Suprapubic skin (tissue), 4 donors: ENCODE data around the gene FNBP1. TPM values are rescaled to one million over a fixed set of nuclear protein-coding genes. Genes with fewer than 3 reads are reported as not detected.

Experiments
- DNase-seq, 2 donors: peaks; one replicate each; pipeline ENCODE4 v3.0.0-alpha.2; 2019; ENCODE audit warnings: low spot score in 2 of 2
- H3K27ac ChIP-seq: fragments of 200-600 bp; sonication (generic); one replicate; pipeline ENCODE4 v1.5.1; 2019
- H3K27me3 ChIP-seq: fragments of 200-600 bp; sonication (generic); one replicate; pipeline ENCODE4 v1.5.1; 2019
- H3K36me3 ChIP-seq: fragments of 200-600 bp; sonication (generic); one replicate; pipeline ENCODE4 v1.5.1; 2019
- H3K4me1 ChIP-seq: fragments of 200-600 bp; sonication (generic); one replicate; pipeline ENCODE4 v1.5.1; 2019
- H3K4me3 ChIP-seq: fragments of 200-600 bp; sonication (generic); one replicate; pipeline ENCODE4 v1.5.1; 2019; ENCODE audit warnings: mild to moderate bottlenecking
- H3K9me3 ChIP-seq: fragments of 200-600 bp; sonication (generic); one replicate; pipeline ENCODE4 v1.5.1; 2019
- CTCF ChIP-seq, 2 donors: fragments of 200-600 bp in 1 of 2; fragments of 450-650 bp in 1 of 2; sonication (generic) in 1 of 2; IDR thresholded peaks; one replicate each; pipeline ENCODE4 v1.5.1; 2016 to 2019; ENCODE audit warnings: antibody characterized with exemption in 2 of 2, mild to moderate bottlenecking in 1 of 2, moderate library complexity in 1 of 2
- EP300 ChIP-seq: sonication (generic); formaldehyde crosslinking; IDR thresholded peaks from one replicate; pipeline ENCODE4 v1.6.1; 2017; ENCODE audit warnings: antibody characterized with exemption
- POLR2A ChIP-seq, 2 donors: fragments of 450-650 bp; IDR thresholded peaks; one replicate each; pipeline ENCODE4 v1.6.1; 2017; ENCODE audit warnings: antibody characterized with exemption in 2 of 2, mild to moderate bottlenecking in 2 of 2, moderate library complexity in 2 of 2
- POLR2AphosphoS5 ChIP-seq, 3 donors: sonication (generic); formaldehyde crosslinking; IDR thresholded peaks; one replicate each; pipeline ENCODE4 v1.6.1; 2017; ENCODE audit warnings: antibody characterized with exemption in 3 of 3
- WGBS: methylation state at CpG from one replicate; pipeline ENCODE4 v1.1.5; 2018; 5-methylcytosine and 5-hydroxymethylcytosine counted together
- total RNA-seq, 4 donors: library from RNA; depleted of rRNA; stranded (reverse); fragments of >200 nt; gene quantifications; one replicate each; pipeline ENCODE4 v1.1.0, GENCODE V29; 2016

Gene FNBP1
- total RNA-seq, 4 donors from 2014 or later: 23.7 to 50.5 (median 43.3) TPM

DNA sequence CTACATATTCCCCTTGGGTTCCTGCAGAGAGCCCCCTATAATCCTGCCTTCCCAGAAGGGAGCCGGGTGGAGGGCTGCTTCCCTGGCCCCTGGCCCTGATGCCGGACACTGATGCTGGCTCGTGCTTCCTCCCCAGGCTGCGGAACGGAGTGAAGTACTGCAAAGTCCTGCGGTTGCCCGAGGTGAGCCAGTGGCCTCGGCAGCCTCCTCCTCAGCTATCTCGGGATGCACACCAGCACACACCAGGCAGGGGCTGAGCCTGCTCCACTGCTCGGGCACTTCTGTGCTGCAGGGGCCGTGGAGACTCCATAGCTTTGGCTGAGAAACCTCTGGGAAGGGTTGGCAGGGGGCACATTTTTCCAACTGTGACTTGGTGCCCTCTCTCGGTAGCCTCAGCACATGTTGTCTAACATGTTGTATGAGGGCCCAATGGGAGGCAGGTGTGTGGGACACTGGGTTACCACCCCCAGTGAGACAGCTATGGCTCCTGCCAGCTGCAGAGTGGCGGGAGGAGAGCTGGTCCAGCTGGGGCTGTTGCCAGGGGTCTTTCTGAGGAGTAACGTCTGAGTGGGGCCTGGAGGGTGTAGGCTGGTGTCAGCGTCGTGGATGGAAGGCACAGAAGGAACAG is 169.3 kb downstream of the FNBP1 start:
- no peaks in the 10 kb centered on the region for H3K4me1 ChIP-seq
- H3K27me3 ChIP-seq: no peaks in the 10 kb centered on the region
- H3K9me3 ChIP-seq: no peaks in the 10 kb centered on the region
- no peak overlapping the region for H3K4me3 ChIP-seq
- WGBS: 80% methylated on average over 8 of the region's 16 CpGs
- TF ChIP-seq EP300: no peak
- no peak for TF ChIP-seq POLR2AphosphoS5 (IDR thresholded peaks at IDR 0.05)
- TF ChIP-seq CTCF (IDR thresholded peaks at IDR 0.05): no peak
- no peak for TF ChIP-seq POLR2A (IDR thresholded peaks at IDR 0.05)
- H3K36me3 ChIP-seq: peaks cover 48% of the 10 kb centered on the region
- no peak for DNase-seq
- no peak overlapping the region for H3K27ac ChIP-seq

DNA sequence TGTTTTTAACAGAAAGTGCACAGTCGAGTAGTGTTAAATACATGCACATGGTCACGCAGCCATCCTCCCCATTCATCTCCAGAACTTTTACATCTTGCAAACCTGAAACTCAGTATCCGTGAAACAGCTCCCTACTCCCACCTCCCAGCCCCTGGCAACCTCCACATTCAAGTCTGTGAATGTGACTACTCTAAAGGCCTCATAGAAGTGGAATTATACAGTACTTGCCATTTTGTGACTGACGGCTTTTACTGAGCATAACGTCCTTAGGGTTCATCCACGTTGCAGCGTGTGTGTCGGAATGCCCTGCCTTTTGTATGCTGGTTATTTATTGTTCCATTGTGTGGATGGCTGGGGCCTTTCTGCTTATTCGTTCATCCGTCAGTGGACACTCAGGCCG is 171.9 kb downstream of the FNBP1 start:
- WGBS: 92% methylated on average over 10 of the region's 11 CpGs
- no peak for DNase-seq
- Histone ChIP-seq H3K9me3 (no peaks in the 10 kb centered on the region), H3K27me3 (no peaks in the 10 kb centered on the region), H3K4me1 (no peaks in the 10 kb centered on the region), H3K4me3 (no peak overlapping the region), H3K36me3 (peaks cover 71% of the 10 kb centered on the region), H3K27ac (no peak overlapping the region)
- TF ChIP-seq POLR2AphosphoS5 (IDR thresholded peaks at IDR 0.05) (no peak), CTCF (IDR thresholded peaks at IDR 0.05) (no peak), POLR2A (IDR thresholded peaks at IDR 0.05) (no peak), EP300 (no peak)

- no peak for DNase-seq
- Histone ChIP-seq H3K27ac (no peak overlapping the region), H3K27me3 (no peaks in the 10 kb centered on the region), H3K9me3 (no peaks in the 10 kb centered on the region), H3K4me1 (no peaks in the 10 kb centered on the region), H3K4me3 (no peak overlapping the region), H3K36me3 (peaks cover 71% of the 10 kb centered on the region)
- no peak for TF ChIP-seq CTCF (IDR thresholded peaks at IDR 0.05)
- TF ChIP-seq POLR2AphosphoS5 (IDR thresholded peaks at IDR 0.05): no peak
- TF ChIP-seq EP300: no peak
- no peak for TF ChIP-seq POLR2A (IDR thresholded peaks at IDR 0.05)
- WGBS: 90% methylated on average over 7 of the region's 24 CpGs
These were observed 173.1 kb downstream of the FNBP1 start for GRCh38 chr9:129869585-129870501.

- H3K9me3 ChIP-seq: no peaks in the 10 kb centered on the region
- DNase-seq: no peak
- WGBS: 80% methylated on average over 8 of the region's 28 CpGs
- no peaks in the 10 kb centered on the region for H3K27me3 ChIP-seq
- H3K4me1 ChIP-seq: no peaks in the 10 kb centered on the region
- peaks cover 62% of the 10 kb centered on the region for H3K36me3 ChIP-seq
- no peak for TF ChIP-seq EP300
- no peak for TF ChIP-seq CTCF (IDR thresholded peaks at IDR 0.05)
- no peak for TF ChIP-seq POLR2A (IDR thresholded peaks at IDR 0.05)
- TF ChIP-seq POLR2AphosphoS5 (IDR thresholded peaks at IDR 0.05): no peak
- H3K4me3 ChIP-seq: no peak overlapping the region
- H3K27ac ChIP-seq: no peak overlapping the region
These were observed 174.0 kb downstream of the FNBP1 start for GRCh38 chr9:129868872-129869486.
